Thoracic aorta (tissue), 2 donors: ENCODE data around the gene PPP2R5C. TPM values are rescaled to one million over a fixed set of nuclear protein-coding genes. Genes with fewer than 3 reads are reported as not detected.

Experiments
- ATAC-seq: fragments of 150-250 bp; one replicate; pipeline ENCODE4 v1.8.0; 2017; ENCODE audit warnings: low read depth; ENCODE audit not compliant: insufficient number of reproducible peaks, low FRiP score
- DNase-seq: peaks from one replicate; pipeline ENCODE4 v3.0.0-alpha.2; 2020; ENCODE audit warnings: low spot score
- H3K27ac ChIP-seq, 2 donors: fragments of 200-600 bp; sonication (generic); 1 replicate in 1 of 2; 2 replicates in 1 of 2; pipeline ENCODE4 v1.5.1; 2016; ENCODE audit warnings: mild to moderate bottlenecking in 2 of 2, moderate library complexity in 2 of 2
- H3K27me3 ChIP-seq: fragments of 200-600 bp; sonication (generic); replicated peaks from 2 replicates; pipeline ENCODE4 v1.6.0; 2016; ENCODE audit warnings: mild to moderate bottlenecking; ENCODE audit not compliant: insufficient read depth
- H3K36me3 ChIP-seq: fragments of 200-600 bp; sonication (generic); one replicate; pipeline ENCODE4 v1.5.1; 2016
- H3K4me1 ChIP-seq, 2 donors: fragments of 200-600 bp; sonication (generic); 1 replicate in 1 of 2; 2 replicates in 1 of 2; pipeline versions ENCODE4 v1.5.1 to v1.6.0; 2016; ENCODE audit warnings: low read depth in 2 of 2, mild to moderate bottlenecking in 1 of 2; ENCODE audit not compliant: control insufficient read depth in 1 of 2
- H3K4me3 ChIP-seq: fragments of 200-600 bp; sonication (generic); 2 replicates; pipeline ENCODE4 v1.5.1; 2016; ENCODE audit warnings: mild to moderate bottlenecking
- H3K9me3 ChIP-seq: fragments of 200-600 bp; sonication (generic); 2 replicates; pipeline ENCODE4 v1.5.1; 2016
- CTCF ChIP-seq: fragments of 200-600 bp; sonication (generic); IDR thresholded peaks from one replicate; pipeline ENCODE4 v1.5.1; 2019; ENCODE audit warnings: antibody characterized with exemption
- total RNA-seq, 2 donors: library from RNA; depleted of rRNA; stranded (reverse); fragments of >200 nt; gene quantifications; one replicate each; pipeline versions ENCODE4 v1.1.0 to v1.2.3, GENCODE V29; 2016

Gene PPP2R5C
- total RNA-seq, 2 donors from 2014 or later = 97.2 to 341 TPM

GRCh38 chr14:101897326-101897725 lies 135.8 kb downstream of the PPP2R5C start:
- H3K36me3 ChIP-seq = peaks cover 51% of the 10 kb centered on the region
- no peak for DNase-seq

GRCh38 chr14:101898416-101898815 lies 136.9 kb downstream of the PPP2R5C start:
- Histone ChIP-seq H3K36me3 (peaks cover 48% of the 10 kb centered on the region), H3K27ac (no peak overlapping the region), H3K27me3 (no peaks in the 10 kb centered on the region), H3K9me3 (no peaks in the 10 kb centered on the region), H3K4me1 (no peaks in the 10 kb centered on the region), H3K4me3 (no peak overlapping the region)
- no peak for TF ChIP-seq CTCF
- no peak for DNase-seq
- no peak for ATAC-seq

More at GRCh38 chr14:101897326-101897725, 135.8 kb downstream of the PPP2R5C start:
- H3K4me1 ChIP-seq = no peaks in the 10 kb centered on the region
- no peaks in the 10 kb centered on the region for H3K9me3 ChIP-seq
- no peak for TF ChIP-seq CTCF
- no peak overlapping the region for H3K4me3 ChIP-seq
- H3K27me3 ChIP-seq = no peaks in the 10 kb centered on the region
- no peak for ATAC-seq
- H3K27ac ChIP-seq = no peak overlapping the region

GRCh38 chr14:101899263-101899662 lies 137.8 kb downstream of the PPP2R5C start:
- ATAC-seq (no peak), DNase-seq (no peak)
- TF ChIP-seq CTCF = no peak
- no peaks in the 10 kb centered on the region for H3K27me3 ChIP-seq
- H3K27ac ChIP-seq = no peak overlapping the region
- H3K36me3 ChIP-seq = peaks cover 47% of the 10 kb centered on the region
- no peaks in the 10 kb centered on the region for H3K9me3 ChIP-seq
- no peaks in the 10 kb centered on the region for H3K4me1 ChIP-seq
- no peak overlapping the region for H3K4me3 ChIP-seq

GRCh38 chr14:101900253-101900652 lies 138.7 kb downstream of the PPP2R5C start:
- H3K9me3 ChIP-seq = no peaks in the 10 kb centered on the region
- no peaks in the 10 kb centered on the region for H3K4me1 ChIP-seq
- H3K27ac ChIP-seq = no peak overlapping the region
- H3K36me3 ChIP-seq = peaks cover 51% of the 10 kb centered on the region
- no peak for ATAC-seq
- no peaks in the 10 kb centered on the region for H3K27me3 ChIP-seq
- DNase-seq = no peak
- no peak for TF ChIP-seq CTCF
- H3K4me3 ChIP-seq = no peak overlapping the region

- Histone ChIP-seq H3K4me1 (no peaks in the 10 kb centered on the region), H3K36me3 (peaks cover 68% of the 10 kb centered on the region), H3K9me3 (no peaks in the 10 kb centered on the region), H3K27ac (no peak overlapping the region), H3K4me3 (no peak overlapping the region), H3K27me3 (no peaks in the 10 kb centered on the region)
- ATAC-seq = no peak
- no peak for TF ChIP-seq CTCF
- no peak for DNase-seq
Measured at GRCh38 chr14:101903111-101903561, 141.6 kb downstream of the PPP2R5C start.
